Endothelial cell of umbilical vein (primary cell): ENCODE results near the gene ARSH. TPM values are rescaled to one million over a fixed set of nuclear protein-coding genes. Genes with fewer than 3 reads are reported as not detected.

Experiments used
- BruUV-seq: library from RNA; stranded (reverse); fragments of 400-500 nt; replicated peaks from 2 replicates; lab custom pipeline; 2021; lab: Mats Ljungman, UMichigan
- CTCF ChIA-PET: fragments of 300-600, 350-600 bp; sonication (Branson Sonifier 250); formaldehyde crosslinking; loops from one replicate; lab custom pipeline; 2021; ENCODE audit warnings: antibody characterized with exemption, inconsistent platforms; lab: Charles Lee
- POLR2A ChIA-PET: fragments of 300-600, 350-600 bp; sonication (Branson Sonifier 250); formaldehyde crosslinking; loops from one replicate; lab custom pipeline; 2021; ENCODE audit warnings: antibody characterized with exemption, inconsistent platforms; lab: Charles Lee
- DNase-seq: peaks from one replicate; pipeline ENCODE4 v3.0.0-alpha.2; 2011; ENCODE audit warnings: low read depth, low spot score
- FAIRE-seq: peaks from 2 replicates; lab custom pipeline; 2011; peaks lifted over from hg19 to GRCh38; lab: Jason Lieb, UNC
- H2AFZ ChIP-seq: 2 replicates; pipeline ENCODE4 v1.6.0; 2012; ENCODE audit warnings: low read depth, low read length, control low read depth, inconsistent platforms
- H3K27ac ChIP-seq: 2 replicates; pipeline ENCODE4 v1.5.1; 2011; ENCODE audit warnings: low read depth, mild to moderate bottlenecking, control low read depth, low read length, moderate library complexity; ENCODE audit not compliant: insufficient read depth
- H3K27me3 ChIP-seq, 2 experiments: 2 replicates each; pipeline versions ENCODE4 v1.6.0 to v1.6.1; 2011; ENCODE audit warnings: low read length in 2 of 2, mixed read lengths in 1 of 2; ENCODE audit not compliant: control insufficient read depth in 2 of 2, insufficient read depth in 2 of 2
- H3K36me3 ChIP-seq, 2 experiments: 2 replicates in 1 of 2; 3 replicates in 1 of 2; pipeline ENCODE4 v1.5.1; 2011; ENCODE audit warnings: low read length in 2 of 2, mild to moderate bottlenecking in 1 of 2, moderate library complexity in 1 of 2; ENCODE audit not compliant: control insufficient read depth in 2 of 2, insufficient read depth in 2 of 2; ENCODE audit errors: extremely low read depth in 1 of 2
- H3K4me1 ChIP-seq: 3 replicates; pipeline ENCODE4 v1.5.1; 2011; ENCODE audit warnings: mild to moderate bottlenecking, low read length; ENCODE audit not compliant: control insufficient read depth, insufficient read depth; ENCODE audit errors: extremely low read depth
- H3K4me2 ChIP-seq: 2 replicates; pipeline ENCODE4 v1.6.1; 2011; ENCODE audit warnings: low read length, control low read depth, mixed read lengths; ENCODE audit not compliant: insufficient read depth
- H3K4me3 ChIP-seq, 3 experiments: fragments of 200-600 bp in 1 of 3; sonication (generic), shearing (Covaris generic) in 1 of 3; replicated peaks in 1 of 3; 2 replicates each; pipeline ENCODE4 v1.5.1; 2011 to 2016; ENCODE audit warnings: control low read depth in 3 of 3, low read length in 3 of 3, mild to moderate bottlenecking in 2 of 3, inconsistent platforms in 1 of 3, low read depth in 1 of 3, moderate library complexity in 1 of 3; ENCODE audit not compliant: insufficient read depth in 1 of 3
- H3K79me2 ChIP-seq: 2 replicates; pipeline ENCODE4 v1.6.0; 2012; ENCODE audit warnings: low read length, inconsistent platforms; ENCODE audit not compliant: control insufficient read depth, insufficient read depth
- H3K9ac ChIP-seq: replicated peaks from 2 replicates; pipeline ENCODE3; 2011; ENCODE audit warnings: low read length, control low read depth; ENCODE audit not compliant: insufficient read depth; ENCODE audit errors: extremely low read depth
- H3K9me1 ChIP-seq: replicated peaks from 3 replicates; pipeline ENCODE4 v1.6.0; 2011; ENCODE audit warnings: mild to moderate bottlenecking, low read length; ENCODE audit not compliant: control insufficient read depth, insufficient read depth; ENCODE audit errors: extremely low read depth
- H3K9me3 ChIP-seq: replicated peaks from 2 replicates; pipeline ENCODE4 v1.5.1; 2012; ENCODE audit warnings: low read length, inconsistent platforms; ENCODE audit not compliant: control insufficient read depth, insufficient read depth
- H4K20me1 ChIP-seq: replicated peaks from 2 replicates; pipeline ENCODE3; 2011; ENCODE audit warnings: mild to moderate bottlenecking, low read length; ENCODE audit not compliant: control insufficient read depth, insufficient read depth; ENCODE audit errors: extremely low read depth
- EZH2 ChIP-seq: IDR thresholded peaks from 2 replicates; pipeline ENCODE4 v1.6.1; 2012; ENCODE audit warnings: borderline replicate concordance, low read depth, mild to moderate bottlenecking, moderate library complexity, low read length, inconsistent platforms; ENCODE audit not compliant: severe bottlenecking
- FOS ChIP-seq: IDR thresholded peaks from 2 replicates; pipeline ENCODE4 v1.6.1; 2011; ENCODE audit warnings: mild to moderate bottlenecking, low read length, moderate library complexity, borderline replicate concordance; ENCODE audit not compliant: insufficient read depth
- GATA2 ChIP-seq: IDR thresholded peaks from 2 replicates; pipeline ENCODE4 v1.7.0; 2011; ENCODE audit warnings: low read depth, mild to moderate bottlenecking, moderate library complexity, mixed read lengths, low read length; ENCODE audit not compliant: insufficient read length, insufficient read depth
- JUN ChIP-seq: IDR thresholded peaks from 2 replicates; pipeline ENCODE4 v1.6.1; 2011; ENCODE audit warnings: borderline replicate concordance, low read depth; ENCODE audit not compliant: insufficient read length, insufficient read depth
- MYC ChIP-seq: IDR thresholded peaks from one replicate; pipeline ENCODE4 v1.6.1; 2011; ENCODE audit warnings: mild to moderate bottlenecking, low read depth, low read length
- POLR2A ChIP-seq: IDR thresholded peaks from 2 replicates; pipeline ENCODE4 v1.6.1; 2012; ENCODE audit warnings: low read depth, mild to moderate bottlenecking, control low read depth, low read length
- POLR2AphosphoS5 ChIP-seq: IDR thresholded peaks from 2 replicates; pipeline ENCODE4 v1.6.1; 2012; ENCODE audit warnings: low read depth, mild to moderate bottlenecking, control low read depth, low read length, moderate library complexity; ENCODE audit not compliant: insufficient read depth
- dilution Hi-C: fragments of 300-500 bp; cut with MboI; formaldehyde crosslinking; loops from one replicate; pipeline ENCODE4 v1.15.0; 2019; ENCODE audit warnings: low sequenced_read_pairs; ENCODE audit not compliant: extremely low pct_ligation_motif_present
- intact Hi-C: fragments of 100-400 bp; cut with micrococcal nuclease; formaldehyde crosslinking; loops from one replicate; pipeline ENCODE4 v1.10.0; 2022
- polyA plus RNA-seq, 4 experiments: library from polyadenylated mRNA; depleted of rRNA in 3 of 4; stranded (reverse) in 3 of 4; unstranded in 1 of 4; fragments of >200 nt; gene quantifications; 2 replicates each; pipeline versions ENCODE4 v1.2.1 to v1.2.3, GENCODE V29; 2011 to 2012; ENCODE audit warnings: missing spikeins in 1 of 4
- total RNA-seq: library from RNA; stranded (reverse); gene quantifications from 2 replicates; pipeline ENCODE4 v1.2.3, GENCODE V29; 2021
- TF ChIP-seq, protein P1 (sequence below), 2 donors: IDR thresholded peaks; 1 replicate in 1 of 2; 2 replicates in 1 of 2; pipeline ENCODE4 v1.5.1; 2011; ENCODE audit warnings: low read length in 2 of 2, mild to moderate bottlenecking in 2 of 2, moderate library complexity in 2 of 2, control low read depth in 1 of 2, inconsistent platforms in 1 of 2, low read depth in 1 of 2; ENCODE audit not compliant: insufficient read depth in 1 of 2; ENCODE audit errors: extremely low read depth in 1 of 2
- TF ChIP-seq, protein P2 (sequence below): IDR thresholded peaks from 2 replicates; pipeline ENCODE4 v1.6.1; 2011; ENCODE audit not compliant: insufficient read depth, insufficient read length

The ARSH gene
- total and polyA plus RNA-seq, 2 donors (not counting 3 experiments of a cell fraction or from before 2014, with no cell fraction given), result not detected

DNA sequence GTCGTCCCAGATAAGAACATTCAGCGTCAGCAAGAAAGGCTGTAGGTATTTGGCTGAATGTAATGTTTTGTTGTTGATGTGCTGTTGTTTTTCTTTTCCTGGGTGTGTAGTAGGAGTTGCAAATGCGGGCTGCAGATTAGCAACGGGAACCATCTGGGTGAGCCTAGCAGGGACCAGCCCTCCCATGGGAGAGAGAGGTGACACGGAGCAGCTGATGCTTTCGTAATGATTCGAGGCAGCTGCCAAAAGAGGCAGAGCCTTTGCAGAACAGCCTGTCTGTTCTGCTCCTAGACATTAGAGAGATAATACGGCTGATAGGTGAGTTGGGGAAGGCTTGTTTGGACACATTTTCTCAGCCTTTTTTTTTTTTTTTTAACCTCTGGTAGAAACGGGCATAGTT is 60.2 kb downstream of the ARSH start:
- intact Hi-C loops (no loop called here), dilution Hi-C loops (no loop called here)
- CTCF ChIA-PET, result no interaction called here
- BruUV-seq, result no TSS peak
- DNase-seq (no peak), FAIRE-seq (no peak)
- TF ChIP-seq GATA2 (no peak), FOS (no peak), MYC (no peak), JUN (no peak), POLR2A (no peak), EZH2 (no peak), POLR2AphosphoS5 (no peak)
- TF ChIP-seq, protein P1, sequence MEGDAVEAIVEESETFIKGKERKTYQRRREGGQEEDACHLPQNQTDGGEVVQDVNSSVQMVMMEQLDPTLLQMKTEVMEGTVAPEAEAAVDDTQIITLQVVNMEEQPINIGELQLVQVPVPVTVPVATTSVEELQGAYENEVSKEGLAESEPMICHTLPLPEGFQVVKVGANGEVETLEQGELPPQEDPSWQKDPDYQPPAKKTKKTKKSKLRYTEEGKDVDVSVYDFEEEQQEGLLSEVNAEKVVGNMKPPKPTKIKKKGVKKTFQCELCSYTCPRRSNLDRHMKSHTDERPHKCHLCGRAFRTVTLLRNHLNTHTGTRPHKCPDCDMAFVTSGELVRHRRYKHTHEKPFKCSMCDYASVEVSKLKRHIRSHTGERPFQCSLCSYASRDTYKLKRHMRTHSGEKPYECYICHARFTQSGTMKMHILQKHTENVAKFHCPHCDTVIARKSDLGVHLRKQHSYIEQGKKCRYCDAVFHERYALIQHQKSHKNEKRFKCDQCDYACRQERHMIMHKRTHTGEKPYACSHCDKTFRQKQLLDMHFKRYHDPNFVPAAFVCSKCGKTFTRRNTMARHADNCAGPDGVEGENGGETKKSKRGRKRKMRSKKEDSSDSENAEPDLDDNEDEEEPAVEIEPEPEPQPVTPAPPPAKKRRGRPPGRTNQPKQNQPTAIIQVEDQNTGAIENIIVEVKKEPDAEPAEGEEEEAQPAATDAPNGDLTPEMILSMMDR (IDR thresholded peaks at IDR 0.05; ENCODE audit: extremely low read depth in 1 of 2, insufficient read depth in 1 of 2, low read depth in 1 of 2, low read length in 2 of 2), result no peak
- TF ChIP-seq, protein P2, sequence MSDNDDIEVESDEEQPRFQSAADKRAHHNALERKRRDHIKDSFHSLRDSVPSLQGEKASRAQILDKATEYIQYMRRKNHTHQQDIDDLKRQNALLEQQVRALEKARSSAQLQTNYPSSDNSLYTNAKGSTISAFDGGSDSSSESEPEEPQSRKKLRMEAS, result no peak
- H3K4me3 ChIP-seq, result no peak overlapping the region
- H3K36me3 ChIP-seq, result no peaks in the 10 kb centered on the region
- no peaks in the 10 kb centered on the region for H3K4me1 ChIP-seq
- H4K20me1 ChIP-seq, result no peaks in the 10 kb centered on the region
- no peak overlapping the region for H3K27ac ChIP-seq
- POLR2A ChIA-PET, result no interaction called here
- H2AFZ ChIP-seq, result no peak overlapping the region
- no peaks in the 10 kb centered on the region for H3K9me1 ChIP-seq
- no peak overlapping the region for H3K4me2 ChIP-seq
- no peaks in the 10 kb centered on the region for H3K79me2 ChIP-seq
- H3K9me3 ChIP-seq, result no peaks in the 10 kb centered on the region
- H3K9ac ChIP-seq, result no peak overlapping the region
- H3K27me3 ChIP-seq, result no peaks in the 10 kb centered on the region
